Osteoblast (primary cell): ENCODE measurements around the gene RNF227. TPM values are rescaled to one million over a fixed set of nuclear protein-coding genes. Genes with fewer than 3 reads are reported as not detected.
"Not testable (repeated sequence)": the region's sequence is repeated elsewhere in the genome, so short reads cannot be mapped to it uniquely, and the experiment has no call there.

Experiments
- DNase-seq: peaks from one replicate; pipeline ENCODE4 v3.0.0; 2011; ENCODE audit warnings: low spot score, mixed read lengths; ENCODE audit not compliant: insufficient read length; ENCODE audit errors: missing footprints
- H2AFZ ChIP-seq: 2 replicates; pipeline ENCODE4 v1.6.0; 2011; ENCODE audit warnings: mild to moderate bottlenecking, low read length
- H3K27ac ChIP-seq: 2 replicates; pipeline ENCODE4 v1.5.1; 2011; ENCODE audit warnings: mild to moderate bottlenecking, low read depth, low read length, moderate library complexity
- H3K27me3 ChIP-seq: 2 replicates; pipeline ENCODE4 v1.6.0; 2012; ENCODE audit warnings: mild to moderate bottlenecking, control low read depth, inconsistent platforms, low read length, moderate library complexity; ENCODE audit not compliant: insufficient read depth
- H3K36me3 ChIP-seq: 2 replicates; pipeline ENCODE4 v1.5.1; 2011; ENCODE audit warnings: mild to moderate bottlenecking, low read length, control low read depth, moderate library complexity; ENCODE audit not compliant: insufficient read depth
- H3K4me1 ChIP-seq: 2 replicates; pipeline ENCODE4 v1.5.1; 2011; ENCODE audit warnings: mild to moderate bottlenecking, low read length, control low read depth, moderate library complexity; ENCODE audit not compliant: insufficient read depth
- H3K4me2 ChIP-seq: 2 replicates; pipeline ENCODE4 v1.6.0; 2011; ENCODE audit warnings: mild to moderate bottlenecking, low read length; ENCODE audit not compliant: insufficient read depth
- H3K4me3 ChIP-seq: fragments of 200-600 bp; sonication (generic); 3 replicates; pipeline ENCODE4 v1.5.1; 2012; ENCODE audit warnings: mild to moderate bottlenecking, low read length, inconsistent platforms; ENCODE audit not compliant: insufficient read depth
- H3K79me2 ChIP-seq: 2 replicates; pipeline ENCODE4 v1.6.0; 2012; ENCODE audit warnings: mild to moderate bottlenecking, low read length, control low read depth, inconsistent platforms; ENCODE audit not compliant: insufficient read depth
- H3K9me3 ChIP-seq: 2 replicates; pipeline ENCODE4 v1.5.1; 2011; ENCODE audit warnings: low read depth, low read length, control low read depth
- H4K20me1 ChIP-seq: 2 replicates; pipeline ENCODE4 v1.6.0; 2012; ENCODE audit warnings: mild to moderate bottlenecking, low read length, control low read depth; ENCODE audit not compliant: insufficient read depth
- CTCF ChIP-seq: IDR thresholded peaks from 2 replicates; pipeline ENCODE4 v1.5.1; 2011; ENCODE audit warnings: mild to moderate bottlenecking, low read depth, low read length, moderate library complexity; ENCODE audit errors: extremely low read depth
- total RNA-seq: library from RNA; depleted of rRNA; stranded (reverse); fragments of >200 nt; gene quantifications from 2 replicates; pipeline ENCODE4 v1.2.3, GENCODE V29; 2012

Gene RNF227
- total RNA-seq, 1 donor, result 3.6 TPM

- Histone ChIP-seq H3K4me1 (no peaks in the 10 kb centered on the region), H3K27me3 (no peaks in the 10 kb centered on the region), H3K4me2 (no peak overlapping the region), H3K27ac (no peak overlapping the region), H2AFZ (no peak overlapping the region), H4K20me1 (no peaks in the 10 kb centered on the region), H3K9me3 (no peaks in the 10 kb centered on the region), H3K79me2 (no peaks in the 10 kb centered on the region), H3K36me3 (no peaks in the 10 kb centered on the region), H3K4me3 (no peak overlapping the region)
- no peak for TF ChIP-seq CTCF
- peak; percentile 26 for DNase-seq
These were observed 40.3 kb upstream of the RNF227 start for GRCh38 chr17:7956228-7956965.

GRCh38 chr17:7955414-7956227, 39.5 kb upstream of the RNF227 start:
- Histone ChIP-seq H4K20me1 (no peaks in the 10 kb centered on the region), H3K27ac (no peak overlapping the region), H2AFZ (no peak overlapping the region), H3K9me3 (no peaks in the 10 kb centered on the region), H3K27me3 (no peaks in the 10 kb centered on the region), H3K36me3 (peaks cover under 1% of the 10 kb centered on the region), H3K4me2 (no peak overlapping the region), H3K4me3 (no peak overlapping the region), H3K79me2 (no peaks in the 10 kb centered on the region), H3K4me1 (no peaks in the 10 kb centered on the region)
- TF ChIP-seq CTCF, result no peak
- DNase-seq, result no peak

GRCh38 chr17:7953266-7953665, 37.2 kb upstream of the RNF227 start:
- DNase-seq, H3K27ac ChIP-seq, H3K9me3 ChIP-seq: not testable (repeated sequence)

GRCh38 chr17:7951143-7951792, 35.2 kb upstream of the RNF227 start:
- H4K20me1 ChIP-seq, result no peaks in the 10 kb centered on the region
- H3K27ac ChIP-seq, result no peak overlapping the region
- DNase-seq, result no peak

More at GRCh38 chr17:7953266-7953665, 37.2 kb upstream of the RNF227 start:
- not testable (repeated sequence) for H3K4me1 ChIP-seq, H2AFZ ChIP-seq, H3K79me2 ChIP-seq, H3K27me3 ChIP-seq, H3K4me3 ChIP-seq, H3K4me2 ChIP-seq, H4K20me1 ChIP-seq
- peaks cover 24% of the 10 kb centered on the region for H3K36me3 ChIP-seq

More at GRCh38 chr17:7951143-7951792, 35.2 kb upstream of the RNF227 start:
- H3K9me3 ChIP-seq, result no peaks in the 10 kb centered on the region
- H3K4me1 ChIP-seq, result peaks cover 7% of the 10 kb centered on the region
- TF ChIP-seq CTCF, result no peak
- no peak overlapping the region for H3K4me3 ChIP-seq
- no peak overlapping the region for H3K4me2 ChIP-seq
- H2AFZ ChIP-seq, result no peak overlapping the region
- H3K79me2 ChIP-seq, result no peaks in the 10 kb centered on the region
- H3K27me3 ChIP-seq, result no peaks in the 10 kb centered on the region
- H3K36me3 ChIP-seq, result peaks cover 41% of the 10 kb centered on the region
